Transverse colon (tissue), 3 donors: Measurements from ENCODE around the gene MCOLN3.

ENCODE experiments used
- EP300 ChIP-seq: sonication (generic); formaldehyde crosslinking; IDR thresholded peaks from one replicate; pipeline ENCODE4 v1.6.1; 2017; ENCODE audit warnings: antibody characterized with exemption, low read depth
- POLR2A ChIP-seq: fragments of 450-650 bp; IDR thresholded peaks from one replicate; pipeline ENCODE4 v1.6.1; 2016; ENCODE audit warnings: antibody characterized with exemption, mild to moderate bottlenecking, moderate library complexity
- TF ChIP-seq, protein P1 (sequence below), 5 experiments: fragments of 200-600 bp in 3 of 5; fragments of 450-650 bp in 2 of 5; sonication (generic) in 3 of 5; IDR thresholded peaks; 1 replicate in 2 of 5; 2 replicates in 3 of 5; pipeline ENCODE4 v1.5.1; 2016 to 2017; ENCODE audit warnings: antibody characterized with exemption in 5 of 5, inconsistent platforms in 3 of 5, mild to moderate bottlenecking in 2 of 5, moderate library complexity in 1 of 5

- TF ChIP-seq, protein P1, sequence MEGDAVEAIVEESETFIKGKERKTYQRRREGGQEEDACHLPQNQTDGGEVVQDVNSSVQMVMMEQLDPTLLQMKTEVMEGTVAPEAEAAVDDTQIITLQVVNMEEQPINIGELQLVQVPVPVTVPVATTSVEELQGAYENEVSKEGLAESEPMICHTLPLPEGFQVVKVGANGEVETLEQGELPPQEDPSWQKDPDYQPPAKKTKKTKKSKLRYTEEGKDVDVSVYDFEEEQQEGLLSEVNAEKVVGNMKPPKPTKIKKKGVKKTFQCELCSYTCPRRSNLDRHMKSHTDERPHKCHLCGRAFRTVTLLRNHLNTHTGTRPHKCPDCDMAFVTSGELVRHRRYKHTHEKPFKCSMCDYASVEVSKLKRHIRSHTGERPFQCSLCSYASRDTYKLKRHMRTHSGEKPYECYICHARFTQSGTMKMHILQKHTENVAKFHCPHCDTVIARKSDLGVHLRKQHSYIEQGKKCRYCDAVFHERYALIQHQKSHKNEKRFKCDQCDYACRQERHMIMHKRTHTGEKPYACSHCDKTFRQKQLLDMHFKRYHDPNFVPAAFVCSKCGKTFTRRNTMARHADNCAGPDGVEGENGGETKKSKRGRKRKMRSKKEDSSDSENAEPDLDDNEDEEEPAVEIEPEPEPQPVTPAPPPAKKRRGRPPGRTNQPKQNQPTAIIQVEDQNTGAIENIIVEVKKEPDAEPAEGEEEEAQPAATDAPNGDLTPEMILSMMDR (IDR thresholded peaks at IDR 0.05): no peak
- no peak for TF ChIP-seq POLR2A
- no peak for TF ChIP-seq EP300
These were observed 46.6 kb downstream of the MCOLN3 start for GRCh38 chr1:85001742-85002141.
